Activated CD8-positive, alpha-beta T cell treated with anti-CD3 and anti-CD28 coated beads for 36 hours (primary cell): Measurements from ENCODE around the gene AVEN. TPM values are rescaled to one million over a fixed set of nuclear protein-coding genes. Genes with fewer than 3 reads are reported as not detected.

ENCODE experiments used
- ATAC-seq: fragments of 200-7000 bp; cut with Tn5 transposase; one replicate; pipeline ENCODE4 v1.10.0; 2021; ENCODE audit warnings: mild to moderate bottlenecking, moderate library complexity
- CTCF ChIA-PET: fragments of 350-600 bp; sonication (Branson Sonifier 250); formaldehyde crosslinking; loops from one replicate; lab custom pipeline; 2021; ENCODE audit warnings: antibody characterized with exemption; lab: Charles Lee
- POLR2A ChIA-PET: fragments of 350-600 bp; sonication (Branson Sonifier 250); formaldehyde crosslinking; loops from one replicate; lab custom pipeline; 2021; ENCODE audit warnings: antibody characterized with exemption; lab: Charles Lee
- DNase-seq: peaks from one replicate; pipeline ENCODE4 v3.0.0-alpha.2; 2020
- H3K27ac Mint-ChIP-seq: one replicate; pipeline ENCODE4 v1.8.0; 2021; ENCODE audit warnings: mild to moderate bottlenecking, mixed read lengths
- H3K27me3 Mint-ChIP-seq: one replicate; pipeline ENCODE4 v1.8.0; 2021; ENCODE audit warnings: mixed read lengths
- H3K36me3 Mint-ChIP-seq: one replicate; pipeline ENCODE4 v1.8.0; 2021; ENCODE audit warnings: low read depth, mixed read lengths
- H3K4me1 Mint-ChIP-seq: one replicate; pipeline ENCODE4 v1.8.0; 2021; ENCODE audit warnings: low read depth, mixed read lengths
- H3K4me3 Mint-ChIP-seq: one replicate; pipeline ENCODE4 v1.8.0; 2021; ENCODE audit warnings: mild to moderate bottlenecking, moderate library complexity, mixed read lengths
- H3K9me3 Mint-ChIP-seq: one replicate; pipeline ENCODE4 v1.8.0; 2021; ENCODE audit warnings: mixed read lengths
- intact Hi-C: fragments of 100-400 bp; cut with micrococcal nuclease; formaldehyde crosslinking; loops from one replicate; pipeline ENCODE4 v1.10.0; 2022
- total RNA-seq, 2 experiments: library from RNA; stranded (reverse); gene quantifications; one replicate each; pipeline ENCODE4 v1.2.3, GENCODE V29; 2021
- TF ChIP-seq, protein P1 (sequence below): fragments of 200-600 bp; IDR thresholded peaks from one replicate; pipeline ENCODE4 v1.8.0; 2022; ENCODE audit warnings: antibody characterized with exemption, mild to moderate bottlenecking

Gene AVEN
- total RNA-seq, 2 experiments from 2014 or later, result 8.8 to 13.0 TPM

GRCh38 chr15:33982516-33982915, 56.5 kb downstream of the AVEN start:
- POLR2A ChIA-PET, result no interaction called here
- TF ChIP-seq, protein P1, sequence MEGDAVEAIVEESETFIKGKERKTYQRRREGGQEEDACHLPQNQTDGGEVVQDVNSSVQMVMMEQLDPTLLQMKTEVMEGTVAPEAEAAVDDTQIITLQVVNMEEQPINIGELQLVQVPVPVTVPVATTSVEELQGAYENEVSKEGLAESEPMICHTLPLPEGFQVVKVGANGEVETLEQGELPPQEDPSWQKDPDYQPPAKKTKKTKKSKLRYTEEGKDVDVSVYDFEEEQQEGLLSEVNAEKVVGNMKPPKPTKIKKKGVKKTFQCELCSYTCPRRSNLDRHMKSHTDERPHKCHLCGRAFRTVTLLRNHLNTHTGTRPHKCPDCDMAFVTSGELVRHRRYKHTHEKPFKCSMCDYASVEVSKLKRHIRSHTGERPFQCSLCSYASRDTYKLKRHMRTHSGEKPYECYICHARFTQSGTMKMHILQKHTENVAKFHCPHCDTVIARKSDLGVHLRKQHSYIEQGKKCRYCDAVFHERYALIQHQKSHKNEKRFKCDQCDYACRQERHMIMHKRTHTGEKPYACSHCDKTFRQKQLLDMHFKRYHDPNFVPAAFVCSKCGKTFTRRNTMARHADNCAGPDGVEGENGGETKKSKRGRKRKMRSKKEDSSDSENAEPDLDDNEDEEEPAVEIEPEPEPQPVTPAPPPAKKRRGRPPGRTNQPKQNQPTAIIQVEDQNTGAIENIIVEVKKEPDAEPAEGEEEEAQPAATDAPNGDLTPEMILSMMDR, result no peak
- Mint-ChIP-seq H3K27ac (no peak overlapping the region), H3K9me3 (no peaks in the 10 kb centered on the region), H3K4me1 (no peaks in the 10 kb centered on the region), H3K4me3 (no peak overlapping the region), H3K27me3 (no peaks in the 10 kb centered on the region), H3K36me3 (no peaks in the 10 kb centered on the region)
- ATAC-seq, result no peak
- intact Hi-C loops, result no loop called here
- CTCF ChIA-PET, result no interaction called here
- DNase-seq, result no peak

DNA sequence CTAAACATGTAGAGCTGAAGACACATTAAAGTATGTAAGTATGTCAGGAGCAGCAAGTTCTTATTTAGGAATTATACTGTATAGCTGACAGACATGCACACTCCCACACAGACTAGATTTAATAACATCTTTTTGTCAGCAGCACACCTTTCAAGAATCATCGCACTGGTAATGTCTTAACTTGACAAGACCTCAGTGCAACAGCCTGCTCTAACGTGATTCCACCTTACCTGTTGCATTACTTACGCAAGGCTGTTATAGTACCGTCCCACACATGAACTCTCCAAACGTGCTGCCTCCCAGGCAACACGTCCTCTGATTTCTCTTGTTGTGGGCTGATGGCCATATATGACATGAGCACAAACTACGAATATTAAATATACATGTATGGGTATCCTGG, 58.8 kb downstream of the AVEN start:
- H3K4me3 Mint-ChIP-seq, result no peak overlapping the region
- POLR2A ChIA-PET, result no interaction called here
- no peaks in the 10 kb centered on the region for H3K9me3 Mint-ChIP-seq
- ATAC-seq (no peak), DNase-seq (no peak)
- no peak overlapping the region for H3K27ac Mint-ChIP-seq
- CTCF ChIA-PET, result no interaction called here
- H3K27me3 Mint-ChIP-seq, result no peaks in the 10 kb centered on the region
- no peaks in the 10 kb centered on the region for H3K4me1 Mint-ChIP-seq
- no peaks in the 10 kb centered on the region for H3K36me3 Mint-ChIP-seq
- intact Hi-C loops, result no loop called here
- TF ChIP-seq, protein P1, result no peak

DNA sequence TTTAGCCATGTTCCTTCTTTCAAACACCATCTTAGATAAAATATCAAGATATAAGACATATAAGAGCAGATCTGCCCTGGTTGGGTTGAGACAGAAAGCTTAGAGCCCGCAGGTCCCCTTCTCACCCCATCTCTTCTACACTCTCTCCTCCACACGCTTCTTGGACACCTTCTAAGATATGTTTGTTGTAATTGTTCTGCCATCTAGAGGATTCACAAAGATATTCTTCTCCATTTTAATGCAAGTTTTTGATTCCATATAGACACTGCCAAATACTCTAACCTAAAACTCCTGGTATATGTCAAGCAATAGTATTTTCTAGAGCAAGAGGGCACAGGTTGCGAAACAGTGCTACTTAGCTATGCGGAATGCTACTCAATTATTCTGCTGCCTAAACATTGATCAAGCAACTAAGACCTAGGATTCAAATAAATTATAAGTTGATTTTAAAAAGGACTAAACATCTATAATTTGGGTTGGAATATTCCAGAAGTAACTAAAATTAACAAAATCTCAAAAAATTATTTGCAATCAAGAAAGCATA, 63.9 kb downstream of the AVEN start:
- CTCF ChIA-PET, result no interaction called here
- no peak overlapping the region for H3K27ac Mint-ChIP-seq
- intact Hi-C loops, result no loop called here

DNA sequence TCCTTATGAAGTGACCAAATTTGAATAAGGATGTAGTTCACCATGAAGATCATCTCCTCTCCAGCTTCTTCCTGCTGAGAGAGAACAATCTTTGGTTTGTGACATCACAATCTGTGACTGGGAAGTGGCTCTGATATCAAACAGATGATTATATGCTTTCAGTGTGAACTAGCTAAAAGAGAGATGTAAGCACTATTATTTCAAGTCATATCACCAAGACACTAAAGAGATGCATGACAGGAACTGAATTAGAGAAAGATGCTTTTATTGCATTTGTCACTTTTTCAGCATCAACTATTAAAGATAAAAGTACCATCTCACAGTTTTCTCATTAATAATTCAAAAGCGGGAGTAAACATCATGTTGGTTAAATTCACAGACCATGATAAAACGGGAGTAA, 67.2 kb downstream of the AVEN start:
- DNase-seq (no peak), ATAC-seq (no peak)
- Mint-ChIP-seq H3K4me1 (no peaks in the 10 kb centered on the region), H3K4me3 (no peak overlapping the region), H3K27me3 (no peaks in the 10 kb centered on the region), H3K9me3 (no peaks in the 10 kb centered on the region), H3K36me3 (no peaks in the 10 kb centered on the region), H3K27ac (no peak overlapping the region)
- TF ChIP-seq, protein P1, result no peak
- ChIA-PET CTCF (interaction anchor here (1.7 kb wide), 1 partner anchor 234 kb away, joined by 7 read pairs; no protein-coding TSS in a partner anchor), POLR2A (no interaction called here)
- intact Hi-C loops, result no loop called here

More for the DNA sequence above, 63.9 kb downstream of the AVEN start:
- no peak overlapping the region for H3K4me3 Mint-ChIP-seq
- H3K27me3 Mint-ChIP-seq, result no peaks in the 10 kb centered on the region
- POLR2A ChIA-PET, result no interaction called here
- H3K9me3 Mint-ChIP-seq, result no peaks in the 10 kb centered on the region
- H3K4me1 Mint-ChIP-seq, result no peaks in the 10 kb centered on the region
- no peak for DNase-seq
- no peak for ATAC-seq
- TF ChIP-seq, protein P1, result no peak
- H3K36me3 Mint-ChIP-seq, result no peaks in the 10 kb centered on the region

DNA sequence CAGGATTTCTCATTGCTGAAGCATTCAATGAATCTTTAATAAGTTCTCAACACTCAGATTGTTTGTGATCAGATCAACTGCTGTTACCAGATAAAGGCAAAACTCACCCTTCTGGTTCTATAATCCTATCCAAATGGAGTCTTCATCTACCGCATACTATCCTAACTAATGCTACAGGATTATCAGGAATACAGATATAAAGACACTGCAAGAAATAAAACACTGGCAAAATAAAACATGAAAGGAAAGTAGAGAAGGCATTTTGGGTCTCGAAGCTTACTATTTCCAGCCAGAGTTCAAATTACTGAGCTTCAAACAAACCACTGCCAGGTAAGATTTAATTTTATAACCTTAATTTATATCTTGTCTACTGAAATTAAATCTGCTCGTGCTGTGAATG, 70.2 kb downstream of the AVEN start:
- CTCF ChIA-PET, result interaction anchor here (0.8 to 1.1 kb wide), 3 partner anchors 85 to 235 kb away, joined by 3 read pairs; no protein-coding TSS in a partner anchor
- no peaks in the 10 kb centered on the region for H3K27me3 Mint-ChIP-seq
- H3K27ac Mint-ChIP-seq, result no peak overlapping the region
- no peak overlapping the region for H3K4me3 Mint-ChIP-seq
- no peaks in the 10 kb centered on the region for H3K36me3 Mint-ChIP-seq
- POLR2A ChIA-PET, result no interaction called here
- no peaks in the 10 kb centered on the region for H3K9me3 Mint-ChIP-seq
- H3K4me1 Mint-ChIP-seq, result no peaks in the 10 kb centered on the region
- no peak for ATAC-seq
- DNase-seq, result no peak
- intact Hi-C loops, result loop anchor here (10.0 kb wide), 1 partner anchor 234 kb away; no protein-coding TSS in a partner anchor
- TF ChIP-seq, protein P1, result no peak
